ENCODE results near the gene SLC48A1. TPM values are rescaled to one million over a fixed set of nuclear protein-coding genes. Genes with fewer than 3 reads are reported as not detected.
"Not testable (repeated sequence)": the region's sequence is repeated elsewhere in the genome, so short reads cannot be mapped to it uniquely, and the experiment has no call there.

Gene SLC48A1
- total and polyA plus RNA-seq, 9 donors, result 8.8 to 13.0 (median 12.2) TPM

DNA sequence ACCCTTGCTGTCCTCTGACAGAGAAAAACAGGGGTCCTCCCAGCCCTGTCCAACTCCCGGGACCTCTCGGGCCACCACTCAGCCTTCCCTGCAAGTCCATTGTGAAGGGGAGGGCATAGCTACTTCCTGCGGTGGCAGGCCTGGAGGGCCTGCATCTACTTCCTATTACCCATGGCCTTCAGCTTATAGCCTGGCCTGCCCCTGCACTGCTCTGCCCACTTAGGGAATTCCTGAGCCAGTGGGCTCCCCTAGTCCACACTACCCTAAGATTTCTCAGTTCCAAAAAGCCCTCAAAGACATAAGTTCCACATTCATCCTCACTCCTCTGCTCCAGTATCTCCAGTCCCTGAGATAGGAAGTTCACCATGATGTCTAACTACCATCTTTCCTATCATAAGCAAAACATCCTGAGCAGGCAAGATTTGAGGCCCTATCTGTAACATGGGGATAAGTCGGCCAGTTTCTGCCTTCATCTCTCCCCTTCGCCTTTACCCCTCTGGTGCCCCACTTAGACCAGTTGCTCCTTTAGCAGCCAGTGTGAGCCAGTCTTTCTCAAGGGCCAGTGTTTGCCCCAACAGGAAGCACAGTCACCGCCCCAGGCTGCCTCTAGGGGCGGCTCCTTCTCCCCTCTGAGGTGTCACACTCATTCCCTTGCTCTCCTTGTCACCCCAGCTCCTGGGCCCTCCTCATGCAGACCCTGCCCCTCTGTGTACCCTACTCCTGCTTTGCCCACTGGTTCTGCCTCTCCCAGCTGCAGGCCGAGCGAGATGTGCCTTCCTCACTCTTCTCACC is 35.7 kb downstream of the SLC48A1 start:
- Histone ChIP-seq H3K36me3 (ENCODE audit: control insufficient read depth, insufficient read depth, low read length) (peaks cover 25% of the 10 kb centered on the region), H3K27ac (ENCODE audit: low read length) (peak overlapping the region; percentile 77), H3K4me3 (ENCODE audit: low read length) (no peak overlapping the region), H3K4me1 (ENCODE audit: control insufficient read depth, insufficient read depth, low read length) (peaks cover 82% of the 10 kb centered on the region), H3K9me3 (replicated peaks; ENCODE audit: control insufficient read depth, low read depth, low read length) (no peaks in the 10 kb centered on the region), H3K27me3 (ENCODE audit: control insufficient read depth, insufficient read depth, low read length) (no peaks in the 10 kb centered on the region)
- 60% methylated on average over 9 of the region's 9 CpGs for WGBS (ENCODE audit: insufficient coverage)
- no peak for DNase-seq

DNA sequence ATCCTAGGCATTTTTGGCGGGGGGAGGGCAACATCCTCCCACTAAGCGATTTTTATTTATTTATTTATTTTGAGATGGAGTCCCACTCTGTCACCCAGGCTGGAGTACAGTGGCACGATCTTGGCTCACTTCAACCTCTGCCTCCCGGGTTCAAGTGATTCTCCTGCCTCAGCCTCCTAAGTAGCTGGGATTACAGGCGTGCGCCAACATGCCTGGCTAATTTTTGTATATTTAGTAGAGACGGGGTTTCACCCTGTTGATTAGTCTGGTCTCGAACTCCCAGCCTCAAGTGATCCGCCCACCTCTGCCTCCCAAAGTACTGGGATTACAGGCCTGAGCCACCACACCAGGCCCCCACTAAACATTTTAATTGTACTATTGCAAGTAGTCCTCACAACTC is 36.5 kb downstream of the SLC48A1 start:
- not testable (repeated sequence) for H3K4me3 ChIP-seq (ENCODE audit: low read length); H3K27me3 ChIP-seq (ENCODE audit: control insufficient read depth, insufficient read depth, low read length); DNase-seq; H3K27ac ChIP-seq (ENCODE audit: low read length); H3K9me3 ChIP-seq (replicated peaks; ENCODE audit: control insufficient read depth, low read depth, low read length)
- H3K4me1 ChIP-seq (ENCODE audit: control insufficient read depth, insufficient read depth, low read length), result peaks cover 82% of the 10 kb centered on the region
- peaks cover 29% of the 10 kb centered on the region for H3K36me3 ChIP-seq (ENCODE audit: control insufficient read depth, insufficient read depth, low read length)
- 90% methylated on average over 2 of the region's 9 CpGs for WGBS (ENCODE audit: insufficient coverage)

DNA sequence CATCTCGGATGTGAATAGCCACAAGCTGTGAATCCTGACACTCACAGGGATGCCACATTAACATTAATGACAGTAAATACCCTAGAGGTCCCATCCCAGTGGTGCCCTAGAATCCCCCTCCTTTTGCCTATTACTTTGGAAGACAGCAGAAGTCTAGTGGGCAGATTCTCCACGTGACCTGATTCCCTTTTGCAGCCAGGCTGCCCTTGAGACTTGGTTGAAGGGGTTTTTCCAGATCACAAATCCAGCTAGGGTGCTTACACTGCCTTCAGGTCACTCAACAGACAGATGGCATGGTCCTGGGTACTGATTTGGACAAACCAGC is 38.0 kb downstream of the SLC48A1 start:
- 17% methylated on average over 1 of the region's 2 CpGs for WGBS (ENCODE audit: insufficient coverage)
- Histone ChIP-seq H3K27me3 (ENCODE audit: control insufficient read depth, insufficient read depth, low read length) (no peaks in the 10 kb centered on the region), H3K4me3 (ENCODE audit: low read length) (no peak overlapping the region), H3K9me3 (replicated peaks; ENCODE audit: control insufficient read depth, low read depth, low read length) (no peaks in the 10 kb centered on the region), H3K4me1 (ENCODE audit: control insufficient read depth, insufficient read depth, low read length) (peaks cover 74% of the 10 kb centered on the region), H3K27ac (ENCODE audit: low read length) (peak overlapping the region; percentile 96), H3K36me3 (ENCODE audit: control insufficient read depth, insufficient read depth, low read length) (peaks cover 22% of the 10 kb centered on the region)
- no peak for DNase-seq

DNA sequence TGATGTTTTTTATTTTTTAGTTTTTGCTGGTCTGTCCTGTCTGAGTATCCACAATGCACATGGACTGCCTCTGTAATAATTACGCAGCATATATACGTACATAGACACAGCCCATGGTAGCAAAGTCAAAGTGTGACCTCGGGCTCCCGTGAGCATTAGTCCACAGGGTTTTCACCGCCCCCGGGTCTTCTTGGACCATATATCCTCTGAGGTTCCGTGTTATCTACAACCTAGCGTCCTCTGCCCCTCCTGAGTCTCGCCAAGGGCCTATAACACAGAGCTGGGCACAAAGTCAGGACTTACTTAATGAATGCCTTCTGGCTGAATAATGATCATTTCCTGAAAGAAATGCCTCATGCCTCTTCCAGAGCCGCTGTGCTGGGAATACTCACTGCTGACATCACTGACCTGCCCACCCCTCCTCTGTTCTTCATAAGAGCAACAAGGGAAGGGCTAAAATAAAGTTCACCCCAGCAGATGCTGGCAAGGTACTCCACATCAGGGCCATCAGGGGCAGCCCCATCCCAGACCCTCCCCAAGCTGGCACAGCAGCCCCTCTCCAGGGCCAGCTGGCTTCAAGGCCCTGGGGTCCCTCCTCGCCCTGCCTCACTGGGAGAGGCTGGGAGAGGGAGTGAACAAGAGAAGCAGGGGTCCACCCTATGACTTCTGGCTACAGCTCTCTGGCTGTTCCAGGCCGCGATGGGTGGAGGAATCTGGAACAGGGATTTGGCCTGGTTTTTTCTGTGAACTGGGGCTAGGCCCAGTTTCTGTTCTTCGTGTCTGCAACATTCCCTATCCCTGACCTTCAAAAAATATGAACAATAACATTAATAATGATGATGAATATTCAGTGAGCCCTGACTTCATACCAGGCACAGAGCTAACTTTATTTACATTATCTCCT is 38.8 kb downstream of the SLC48A1 start:
- H3K4me1 ChIP-seq (ENCODE audit: control insufficient read depth, insufficient read depth, low read length), result peaks cover 75% of the 10 kb centered on the region
- peak; percentile 96 for DNase-seq
- 29% methylated on average over 10 of the region's 14 CpGs for WGBS (ENCODE audit: insufficient coverage)

DNA sequence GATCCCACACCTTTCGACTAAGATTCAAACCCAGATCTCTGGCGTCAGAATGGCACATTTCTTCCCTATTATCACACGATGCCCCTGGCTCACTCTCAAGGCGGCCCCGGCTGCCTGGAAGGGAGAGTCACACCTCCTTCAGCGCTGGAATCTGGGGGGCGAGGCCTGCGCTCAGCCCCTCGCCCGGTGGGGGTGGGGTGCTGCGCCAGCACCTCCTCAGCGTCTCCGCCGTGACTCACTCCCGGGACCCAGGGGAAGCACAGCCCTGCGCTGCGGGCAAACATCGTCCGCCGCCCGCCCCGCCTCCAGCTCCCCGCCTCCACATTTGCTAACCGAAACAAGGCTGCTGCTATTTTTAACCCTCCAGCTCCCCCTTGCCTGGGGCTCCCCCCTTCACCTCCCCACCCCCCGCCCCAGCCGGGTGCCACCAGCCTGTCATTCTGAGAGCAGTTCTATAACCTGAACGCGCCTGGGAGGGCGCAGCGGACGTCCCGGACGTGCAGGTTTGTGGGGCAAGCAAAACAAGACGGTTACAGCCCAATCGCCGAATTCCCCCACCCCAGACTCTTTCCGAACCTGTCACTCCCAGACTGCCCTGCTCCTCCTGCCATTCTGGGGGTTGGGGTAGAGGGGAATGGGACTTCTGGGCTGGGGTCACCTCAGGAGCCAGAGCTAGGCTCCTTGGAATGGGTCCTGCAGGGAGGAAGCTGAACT is 39.9 kb downstream of the SLC48A1 start:
- Histone ChIP-seq H3K4me3 (ENCODE audit: low read length) (peak overlapping the region; percentile 38), H3K27ac (ENCODE audit: low read length) (peak overlapping the region; percentile 96), H3K27me3 (ENCODE audit: control insufficient read depth, insufficient read depth, low read length) (no peaks in the 10 kb centered on the region), H3K4me1 (ENCODE audit: control insufficient read depth, insufficient read depth, low read length) (peaks cover 79% of the 10 kb centered on the region), H3K9me3 (replicated peaks; ENCODE audit: control insufficient read depth, low read depth, low read length) (no peaks in the 10 kb centered on the region), H3K36me3 (ENCODE audit: control insufficient read depth, insufficient read depth, low read length) (peaks cover 18% of the 10 kb centered on the region)
- peak; percentile 85 for DNase-seq
- WGBS (ENCODE audit: insufficient coverage), result 0% methylated on average over 20 of the region's 37 CpGs

More for the DNA sequence above, 38.8 kb downstream of the SLC48A1 start:
- H3K27me3 ChIP-seq (ENCODE audit: control insufficient read depth, insufficient read depth, low read length), result no peaks in the 10 kb centered on the region
- no peak overlapping the region for H3K4me3 ChIP-seq (ENCODE audit: low read length)
- no peaks in the 10 kb centered on the region for H3K9me3 ChIP-seq (replicated peaks; ENCODE audit: control insufficient read depth, low read depth, low read length)
- peaks cover 18% of the 10 kb centered on the region for H3K36me3 ChIP-seq (ENCODE audit: control insufficient read depth, insufficient read depth, low read length)
- H3K27ac ChIP-seq (ENCODE audit: low read length), result peak overlapping the region; percentile 96

DNA sequence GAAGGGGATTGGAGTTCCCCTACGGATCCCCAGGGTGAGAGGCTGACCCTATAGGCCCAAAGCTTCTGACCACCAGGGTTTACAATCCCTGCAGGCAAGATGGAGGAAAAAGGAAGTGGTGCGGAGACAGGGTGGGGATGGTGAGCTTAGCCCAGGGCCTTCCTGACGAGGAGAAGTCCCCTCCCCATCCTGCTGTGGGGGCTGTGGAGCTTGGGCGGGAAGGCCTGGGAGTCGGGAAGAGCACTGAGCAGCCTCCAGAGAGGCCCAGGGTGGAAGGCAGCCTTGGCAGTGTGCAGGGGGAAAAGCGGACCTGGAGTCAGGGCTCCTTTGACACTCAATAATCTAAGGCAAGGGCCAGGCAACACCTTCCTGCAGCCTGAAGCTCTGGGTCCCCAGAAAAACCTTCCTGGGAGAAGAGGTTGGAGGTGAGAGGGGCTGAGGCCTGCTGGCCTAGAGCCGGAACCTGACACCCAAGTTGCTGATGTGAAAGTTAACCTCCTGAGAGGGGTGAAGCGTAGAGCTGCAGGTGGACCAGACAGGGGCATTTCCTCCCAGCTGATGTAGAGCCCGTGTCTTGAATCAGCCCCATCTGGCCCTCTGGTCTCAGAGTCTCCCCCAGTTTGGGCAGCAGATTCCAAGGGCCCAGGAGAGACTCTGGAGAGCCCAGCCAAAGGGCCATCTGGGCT is 40.6 kb downstream of the SLC48A1 start:
- peak; percentile 64 for DNase-seq
- Histone ChIP-seq H3K36me3 (ENCODE audit: control insufficient read depth, insufficient read depth, low read length) (peaks cover 22% of the 10 kb centered on the region), H3K27ac (ENCODE audit: low read length) (peak overlapping the region; percentile 96), H3K4me3 (ENCODE audit: low read length) (peak overlapping the region; percentile 38), H3K9me3 (replicated peaks; ENCODE audit: control insufficient read depth, low read depth, low read length) (no peaks in the 10 kb centered on the region), H3K4me1 (ENCODE audit: control insufficient read depth, insufficient read depth, low read length) (peaks cover 79% of the 10 kb centered on the region), H3K27me3 (ENCODE audit: control insufficient read depth, insufficient read depth, low read length) (no peaks in the 10 kb centered on the region)
- WGBS (ENCODE audit: insufficient coverage), result 38% methylated on average over 7 of the region's 9 CpGs

DNA sequence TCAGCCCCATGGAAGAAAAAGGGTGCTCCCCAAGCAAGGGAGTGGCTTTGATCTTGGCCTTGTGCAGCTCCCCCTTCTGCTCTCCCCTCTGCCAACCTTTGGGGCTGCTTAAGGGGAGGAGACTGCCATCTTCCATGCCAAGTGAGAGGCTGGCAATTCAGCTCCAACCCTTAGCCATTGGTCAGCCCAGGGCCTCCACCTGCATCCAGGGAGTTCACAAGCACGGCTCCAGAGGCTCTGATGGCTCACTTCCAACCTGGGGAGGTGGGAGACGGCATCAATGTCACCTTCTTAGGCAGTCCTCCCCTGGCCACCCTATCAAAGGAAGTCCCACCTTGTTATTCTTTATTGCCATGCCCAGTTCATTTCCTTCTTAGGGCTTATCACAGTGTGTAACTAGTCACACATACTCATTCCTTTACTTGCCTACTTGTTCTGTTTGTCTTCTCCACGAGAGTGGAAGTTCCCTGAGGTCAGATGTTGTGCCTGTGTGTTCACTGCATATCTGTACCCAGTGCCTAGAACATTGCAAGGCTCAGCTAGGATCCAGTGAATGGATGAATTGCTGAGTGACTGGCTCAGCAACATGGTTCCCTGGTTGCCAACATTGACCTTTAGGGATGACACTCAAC is 41.6 kb downstream of the SLC48A1 start:
- Histone ChIP-seq H3K4me1 (ENCODE audit: control insufficient read depth, insufficient read depth, low read length) (peaks cover 76% of the 10 kb centered on the region), H3K27me3 (ENCODE audit: control insufficient read depth, insufficient read depth, low read length) (no peaks in the 10 kb centered on the region), H3K4me3 (ENCODE audit: low read length) (no peak overlapping the region), H3K36me3 (ENCODE audit: control insufficient read depth, insufficient read depth, low read length) (peaks cover 22% of the 10 kb centered on the region), H3K9me3 (replicated peaks; ENCODE audit: control insufficient read depth, low read depth, low read length) (no peaks in the 10 kb centered on the region), H3K27ac (ENCODE audit: low read length) (peak overlapping the region; percentile 96)
- no peak for DNase-seq
- WGBS (ENCODE audit: insufficient coverage), result 73% methylated on average over 3 of the region's 3 CpGs

DNA sequence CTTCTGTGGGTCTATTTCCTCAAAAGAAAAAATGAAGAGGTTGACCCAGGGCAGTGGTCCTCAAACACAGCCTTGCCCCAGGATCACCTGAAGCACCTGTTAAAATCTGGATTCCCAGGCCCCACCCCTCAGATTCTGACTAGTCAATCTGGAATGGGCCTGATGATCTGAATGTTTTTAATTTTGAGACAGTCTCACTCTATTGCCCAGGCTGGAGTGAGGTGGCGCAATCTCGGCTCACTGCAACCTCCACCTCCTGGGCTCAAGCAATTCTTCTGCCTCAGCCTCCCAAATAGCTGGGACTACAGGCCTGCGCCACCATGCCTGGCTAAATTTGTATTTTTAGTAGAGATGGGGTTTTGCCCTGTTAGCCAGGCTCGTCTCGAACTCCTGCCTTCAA is 42.4 kb downstream of the SLC48A1 start:
- no CpG with 5 or more reads among the region's 5 CpGs for WGBS (ENCODE audit: insufficient coverage)
- DNase-seq; H3K27me3 ChIP-seq (ENCODE audit: control insufficient read depth, insufficient read depth, low read length); H3K9me3 ChIP-seq (replicated peaks; ENCODE audit: control insufficient read depth, low read depth, low read length); H3K4me3 ChIP-seq (ENCODE audit: low read length): not testable (repeated sequence)
- peaks cover 22% of the 10 kb centered on the region for H3K36me3 ChIP-seq (ENCODE audit: control insufficient read depth, insufficient read depth, low read length)
- H3K4me1 ChIP-seq (ENCODE audit: control insufficient read depth, insufficient read depth, low read length), result peaks cover 75% of the 10 kb centered on the region
- H3K27ac ChIP-seq (ENCODE audit: low read length), result peak overlapping the region; percentile 8

Data from muscle of leg (tissue), 11 donors.